A172 (cell line): Measurements from ENCODE around the gene CLBA1. TPM values are rescaled to one million over a fixed set of nuclear protein-coding genes. Genes with fewer than 3 reads are reported as not detected.

Experiments
- DNase-seq: peaks from one replicate; pipeline ENCODE4 v3.0.0-alpha.2; 2015; ENCODE audit warnings: low spot score
- total RNA-seq: library from RNA; depleted of rRNA; stranded (reverse); fragments of >200 nt; shearing (Covaris generic); gene quantifications from 2 replicates; pipeline ENCODE4 v1.2.3, GENCODE V29; 2014

The CLBA1 gene
- total RNA-seq, 1 experiment from 2014 or later, result 9.9 TPM

DNA sequence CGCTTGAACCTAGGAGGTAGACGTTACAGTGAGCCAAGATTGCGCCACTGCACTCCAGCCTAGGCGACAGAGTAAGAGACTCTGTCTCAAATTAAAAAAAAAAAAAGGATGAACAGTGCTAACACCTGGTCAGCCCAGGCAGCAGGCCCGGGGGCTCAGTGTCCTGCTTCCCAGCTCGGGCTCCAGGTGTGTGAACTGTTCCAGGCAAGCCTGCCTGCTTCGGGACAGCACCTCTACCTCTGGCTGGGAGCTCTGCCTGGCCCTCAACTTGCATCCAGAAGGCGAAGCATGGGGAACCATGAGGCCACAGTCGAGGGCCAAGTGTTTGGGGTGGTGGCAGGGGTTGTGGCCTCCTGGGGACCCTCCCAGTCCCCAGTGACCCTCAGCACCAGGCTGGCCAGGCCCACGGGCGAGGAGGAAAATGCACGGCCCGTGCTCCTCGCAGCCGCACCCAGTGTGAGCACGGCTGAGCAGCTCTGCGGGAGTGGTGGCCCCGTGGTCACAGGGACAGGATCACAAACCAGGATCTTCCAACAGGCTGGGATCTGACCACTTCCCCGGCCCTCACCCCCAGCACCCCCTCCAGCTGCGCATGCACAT, 19.8 kb downstream of the CLBA1 start:
- DNase-seq, result no peak

DNA sequence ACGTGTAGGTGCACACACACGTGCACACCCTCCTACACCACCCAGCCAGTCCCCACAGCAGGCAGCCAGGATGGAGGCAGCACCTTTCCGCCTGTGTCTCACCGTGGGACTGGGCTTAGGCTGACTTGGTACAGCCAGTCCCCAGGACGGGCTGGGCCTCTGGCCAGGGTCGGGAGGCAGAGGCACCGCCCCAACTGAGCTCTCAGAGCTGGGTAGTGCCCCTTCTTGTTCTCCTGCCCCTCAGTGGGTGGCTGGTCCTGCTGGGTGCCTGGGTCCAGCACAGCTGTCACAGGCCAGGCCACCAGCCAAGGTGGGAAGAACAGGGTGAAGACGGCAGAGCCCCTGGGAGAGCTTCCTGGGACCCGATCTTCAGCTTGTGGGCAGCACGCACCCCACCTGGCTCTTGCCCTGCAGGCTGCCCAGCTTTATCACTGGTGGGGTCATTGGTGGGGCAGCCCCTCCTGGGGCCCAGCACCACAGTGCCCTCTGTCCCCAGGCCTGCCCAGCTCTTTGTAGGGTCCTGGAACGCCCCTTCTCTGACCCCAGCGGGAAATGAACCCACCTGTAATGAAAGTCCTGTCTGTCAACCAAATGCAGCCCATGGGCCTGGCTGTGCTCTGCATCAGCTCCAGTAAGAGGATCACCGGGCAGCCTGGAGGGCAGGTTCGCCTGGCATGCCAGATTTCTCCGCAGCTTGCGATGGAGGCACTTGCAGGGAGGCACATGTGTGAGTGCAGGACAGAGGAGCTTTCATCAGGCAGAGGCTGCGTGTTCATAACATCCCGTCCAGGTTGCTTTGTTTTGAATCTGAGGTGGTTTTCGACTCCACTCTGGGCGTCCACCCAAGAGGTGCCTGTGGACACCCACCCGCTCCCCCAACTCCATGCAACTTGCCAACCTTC, 20.6 kb downstream of the CLBA1 start:
- DNase-seq, result no peak

GRCh38 chr14:105006831-105007592, 21.4 kb downstream of the CLBA1 start:
- no peak for DNase-seq

DNA sequence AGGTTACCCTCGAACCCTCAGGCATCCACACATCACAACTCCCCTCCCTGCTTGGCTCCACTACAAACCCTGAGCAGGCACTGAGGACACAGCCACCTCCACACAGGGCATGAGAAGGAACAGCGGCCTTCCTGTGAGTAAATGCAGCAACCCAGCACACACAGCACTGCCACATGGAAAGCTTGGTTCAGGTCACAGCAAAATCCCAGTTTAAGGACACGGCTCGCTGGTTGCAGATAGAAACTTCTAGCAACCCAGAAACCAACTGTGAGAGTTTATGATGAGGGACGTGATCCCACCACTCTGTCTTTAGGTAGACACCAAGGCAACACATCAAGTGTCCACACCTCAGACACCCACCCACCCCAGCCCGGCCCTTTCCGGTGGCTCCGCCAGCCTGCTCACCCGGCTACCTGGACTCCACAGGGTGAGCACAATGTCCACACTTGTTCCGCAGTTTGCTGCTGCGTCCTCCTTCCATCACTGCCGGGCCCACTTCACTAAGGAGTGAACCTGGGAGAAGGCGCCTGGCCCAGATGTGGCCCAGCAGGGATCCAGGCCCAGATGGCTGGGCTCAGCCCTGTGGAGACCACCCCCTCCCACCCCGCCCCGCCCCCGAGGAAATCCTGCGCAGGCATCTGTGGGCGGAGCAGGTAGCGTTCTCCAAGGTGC, 22.1 kb downstream of the CLBA1 start:
- DNase-seq, result no peak

GRCh38 chr14:105010106-105010505, 24.5 kb downstream of the CLBA1 start:
- DNase-seq, result no peak

GRCh38 chr14:105010891-105011291, 25.3 kb downstream of the CLBA1 start:
- no peak for DNase-seq

DNA sequence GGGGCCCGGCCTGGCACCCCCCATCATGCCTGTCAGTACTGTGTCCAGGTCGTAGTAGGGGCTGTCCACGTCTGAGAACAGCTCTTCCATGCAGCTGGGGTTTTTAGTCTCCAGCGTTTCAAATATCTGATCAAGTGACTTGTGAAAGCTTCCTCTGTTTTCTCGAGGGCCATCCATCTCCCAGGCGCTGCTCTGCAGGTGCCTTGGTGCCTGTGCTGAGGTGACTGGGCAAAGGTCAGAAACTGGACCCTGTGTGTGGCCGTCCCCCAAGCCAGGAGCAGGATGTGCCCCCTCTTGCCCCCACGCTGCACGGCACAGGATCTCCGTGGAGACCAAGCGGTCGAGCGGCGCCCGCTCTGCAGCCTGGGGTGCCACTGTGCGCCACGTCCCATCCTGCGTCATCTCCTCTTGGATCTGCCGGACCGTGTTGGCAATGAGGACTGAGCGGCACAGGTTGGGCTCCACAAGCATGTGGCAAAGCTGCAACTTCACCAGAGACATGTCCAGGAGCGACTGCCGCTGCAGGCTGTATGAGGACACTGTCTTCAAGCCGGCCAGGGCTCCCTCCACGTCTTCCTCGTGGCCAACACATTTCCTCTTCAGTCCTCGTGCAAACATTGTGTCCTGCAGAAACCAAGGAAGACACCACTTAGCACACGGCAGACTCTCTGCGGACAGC, 25.9 kb downstream of the CLBA1 start:
- DNase-seq, result no peak

- DNase-seq, result no peak
These were observed 26.8 kb downstream of the CLBA1 start for GRCh38 chr14:105012171-105012985.

DNA sequence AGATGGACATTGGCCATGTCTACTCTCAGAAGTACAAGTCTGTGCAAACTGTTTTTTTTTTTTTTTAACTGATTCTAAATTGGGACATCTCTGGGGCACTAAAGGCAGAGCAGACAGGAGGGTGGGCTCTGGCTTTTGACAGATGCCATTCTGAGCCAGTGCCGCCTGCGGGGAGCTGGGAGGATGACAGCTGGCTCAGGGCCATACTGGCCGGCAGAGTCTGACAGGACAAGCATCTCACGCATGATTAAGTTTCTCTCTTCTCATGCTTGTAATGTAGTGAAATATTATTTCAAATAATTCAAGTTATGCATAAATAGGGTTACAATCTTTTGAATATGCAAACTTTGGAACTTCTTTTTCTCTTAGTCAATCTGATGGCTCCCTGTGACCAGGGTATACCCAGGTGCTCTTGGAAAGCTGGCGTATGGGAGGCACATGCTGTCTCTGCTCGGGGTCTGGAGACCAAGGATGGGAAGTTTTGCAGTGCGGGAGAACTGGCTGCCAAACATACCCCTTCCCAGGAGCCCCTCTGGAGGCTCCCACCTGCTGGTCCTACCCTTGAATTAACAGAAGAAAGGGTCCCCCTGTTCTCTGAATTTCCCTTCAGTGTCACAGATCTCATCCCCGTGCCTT, 27.7 kb downstream of the CLBA1 start:
- no peak for DNase-seq

- no peak for DNase-seq
These were observed 28.4 kb downstream of the CLBA1 start for GRCh38 chr14:105014032-105014431.

DNA sequence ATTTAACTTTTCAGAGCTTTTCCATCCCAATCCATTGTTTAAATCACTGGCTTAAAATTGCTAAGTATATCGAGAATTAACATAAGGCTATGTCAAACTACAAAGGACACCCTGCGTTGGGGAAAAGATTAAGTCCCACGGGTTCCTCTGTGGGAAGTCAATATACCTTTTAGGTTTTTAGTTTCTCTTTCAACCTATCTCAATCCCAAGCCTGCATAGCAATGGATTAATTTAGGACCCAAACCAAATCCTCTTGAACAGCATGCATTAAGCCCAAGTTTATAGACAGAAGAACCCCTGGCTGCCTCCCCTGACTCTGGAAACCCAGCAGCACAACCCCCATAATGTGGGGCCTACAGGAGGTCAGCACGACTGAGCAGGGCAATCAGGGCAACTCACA, 29.0 kb downstream of the CLBA1 start:
- no peak for DNase-seq

- DNase-seq, result no peak
These were observed 29.7 kb downstream of the CLBA1 start for GRCh38 chr14:105015242-105015641.

DNA sequence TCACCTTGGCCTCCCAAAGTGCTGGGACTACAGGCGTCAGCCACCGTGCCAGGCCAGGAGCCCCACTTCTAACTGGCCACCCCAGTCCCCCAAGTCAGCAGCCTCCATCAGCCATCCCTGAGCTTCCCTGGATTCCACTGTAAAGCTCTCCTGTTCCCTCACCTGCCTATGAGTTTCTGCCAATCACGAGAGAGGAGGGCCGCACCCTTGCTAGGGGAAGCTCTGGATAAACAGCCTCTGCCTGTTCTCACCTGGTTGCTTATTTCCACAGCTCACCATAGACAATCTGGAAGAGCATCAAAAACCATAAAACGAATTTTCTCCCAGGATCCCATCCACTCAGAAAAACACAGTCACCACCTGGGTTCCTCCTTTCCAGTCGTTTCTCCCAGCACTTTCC, 30.3 kb downstream of the CLBA1 start:
- DNase-seq, result no peak

GRCh38 chr14:105018414-105018813, 32.8 kb downstream of the CLBA1 start:
- no peak for DNase-seq

DNA sequence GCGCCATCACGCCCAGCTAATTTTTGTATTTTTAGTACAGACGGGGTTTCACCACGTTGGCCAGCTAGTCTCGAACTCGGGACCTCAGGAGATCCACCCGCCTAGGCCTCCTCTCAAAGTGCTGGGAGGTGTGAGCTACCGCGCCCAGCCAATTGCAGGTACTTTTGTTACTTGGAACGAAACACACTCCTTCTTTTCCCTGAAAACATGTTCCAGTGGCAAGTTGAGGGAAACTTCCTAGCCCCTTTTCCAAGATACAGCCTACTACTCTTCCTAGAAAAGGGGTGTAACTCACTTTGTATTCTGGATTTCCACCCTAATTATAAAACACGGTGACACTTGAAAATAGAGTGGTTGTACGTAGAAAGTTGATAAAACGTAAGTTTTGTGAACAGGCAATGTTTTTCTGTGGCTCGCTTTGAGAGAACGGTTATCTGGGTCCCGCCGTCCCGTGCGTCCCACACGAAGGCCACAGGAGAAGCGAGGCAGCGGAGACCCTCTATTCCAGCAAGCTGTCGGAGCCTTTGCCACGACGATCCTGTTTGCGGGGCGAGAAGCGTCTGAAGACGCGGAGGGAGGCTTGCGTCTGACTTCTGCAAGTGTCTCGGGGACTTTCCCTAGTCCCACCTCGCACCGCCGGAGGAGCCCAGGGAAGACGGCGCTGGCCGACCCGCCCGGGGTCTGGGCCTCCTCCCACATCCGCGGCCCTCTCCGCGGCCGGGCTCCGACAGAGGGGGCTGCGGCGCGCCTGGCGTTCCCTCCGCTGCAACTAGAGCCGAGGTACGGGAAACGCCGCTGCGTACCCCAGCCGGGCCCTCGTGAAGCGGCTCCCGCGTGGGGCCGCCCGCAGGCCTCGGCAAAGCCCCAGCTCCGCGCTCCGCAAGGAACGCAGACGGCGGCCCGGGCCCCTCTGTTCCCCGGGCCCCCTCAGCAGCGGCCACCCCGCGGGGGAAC, 34.5 kb downstream of the CLBA1 start:
- DNase-seq, result no peak

- peak; percentile 75 for DNase-seq
These were observed 35.4 kb downstream of the CLBA1 start, which contains the start of gene CDCA4 for GRCh38 chr14:105020815-105021655. Gene CDCA4, minus strand, starts transcription at chr14:105021083. Its CDS starts 9,154 bp downstream, at chr14:105011929.

- DNase-seq, result no peak
These were observed 36.2 kb downstream of the CLBA1 start for GRCh38 chr14:105021656-105022275.
